MM.1S (cell line): ENCODE data around the gene TPCN2.

Source experiments
- DNase-seq: peaks from one replicate; pipeline ENCODE4 v3.0.0-alpha.2; 2015
- H2AFZ ChIP-seq: fragments of 300-600 bp; sonication (generic); 2 replicates; pipeline ENCODE4 v1.6.0; 2016; ENCODE audit warnings: antibody characterized with exemption, low read length
- H3F3A ChIP-seq: fragments of 300-600 bp; sonication (generic); 2 replicates; pipeline ENCODE4 v1.6.1; 2016; ENCODE audit warnings: mild to moderate bottlenecking, antibody characterized with exemption, low read length, moderate library complexity, mixed read lengths; ENCODE audit not compliant: insufficient read depth
- H3K27ac ChIP-seq: fragments of 300-600 bp; sonication (generic); 2 replicates; pipeline ENCODE4 v1.5.1; 2016; ENCODE audit warnings: mild to moderate bottlenecking, low read length
- H3K27me3 ChIP-seq: fragments of 300-600 bp; sonication (generic); replicated peaks from 2 replicates; pipeline ENCODE4 v1.6.0; 2016; ENCODE audit warnings: low read length; ENCODE audit not compliant: insufficient read depth
- H3K36me3 ChIP-seq: fragments of 300-600 bp; sonication (generic); replicated peaks from 2 replicates; pipeline ENCODE4 v1.6.1; 2016; ENCODE audit warnings: mild to moderate bottlenecking, low read length, mixed read lengths; ENCODE audit not compliant: insufficient read depth
- H3K4me1 ChIP-seq: fragments of 300-600 bp; sonication (generic); 2 replicates; pipeline ENCODE4 v1.6.1; 2016; ENCODE audit warnings: low read length, mixed read lengths
- H3K4me2 ChIP-seq: fragments of 300-600 bp; sonication (generic); 2 replicates; pipeline ENCODE4 v1.6.0; 2016; ENCODE audit warnings: low read depth, low read length
- H3K4me3 ChIP-seq: fragments of 300-600 bp; sonication (generic); 2 replicates; pipeline ENCODE4 v1.5.1; 2016; ENCODE audit warnings: low read length, mixed read lengths
- H3K79me2 ChIP-seq: fragments of 300-600 bp; sonication (generic); 2 replicates; pipeline ENCODE4 v1.6.1; 2016; ENCODE audit warnings: mixed run types, low read length, mixed read lengths
- H3K9ac ChIP-seq: fragments of 300-600 bp; sonication (generic); 2 replicates; pipeline ENCODE4 v1.6.1; 2016; ENCODE audit warnings: low read length, mixed read lengths
- H3K9me2 ChIP-seq: fragments of 300-600 bp; sonication (generic); replicated peaks from 2 replicates; pipeline ENCODE4 v1.6.1; 2016; ENCODE audit warnings: mild to moderate bottlenecking, low read length, mixed read lengths; ENCODE audit not compliant: insufficient read depth
- H3K9me3 ChIP-seq: fragments of 300-600 bp; sonication (generic); replicated peaks from 2 replicates; pipeline ENCODE4 v1.6.1; 2016; ENCODE audit warnings: mild to moderate bottlenecking, low read length, mixed read lengths; ENCODE audit not compliant: insufficient read depth
- H4K20me1 ChIP-seq: fragments of 300-600 bp; sonication (generic); 2 replicates; pipeline ENCODE4 v1.6.1; 2016; ENCODE audit warnings: mild to moderate bottlenecking, low read length, moderate library complexity, mixed read lengths; ENCODE audit not compliant: insufficient read depth
- CTCF ChIP-seq: fragments of 300-600 bp; sonication (generic); IDR thresholded peaks from 2 replicates; pipeline ENCODE4 v1.5.1; 2016; ENCODE audit warnings: antibody characterized with exemption, low read length, mixed read lengths
- EZH2 ChIP-seq: fragments of 300-600 bp; sonication (generic); optimal IDR thresholded peaks from 2 replicates; pipeline ENCODE3; 2017; ENCODE audit warnings: low read depth, mild to moderate bottlenecking, antibody characterized with exemption, low read length, mixed read lengths
- EZH2phosphoT487 ChIP-seq: fragments of 300-600 bp; sonication (generic); IDR thresholded peaks from 2 replicates; pipeline ENCODE4 v1.6.1; 2018; ENCODE audit warnings: antibody characterized with exemption, low read length

The TPCN2 gene

DNA sequence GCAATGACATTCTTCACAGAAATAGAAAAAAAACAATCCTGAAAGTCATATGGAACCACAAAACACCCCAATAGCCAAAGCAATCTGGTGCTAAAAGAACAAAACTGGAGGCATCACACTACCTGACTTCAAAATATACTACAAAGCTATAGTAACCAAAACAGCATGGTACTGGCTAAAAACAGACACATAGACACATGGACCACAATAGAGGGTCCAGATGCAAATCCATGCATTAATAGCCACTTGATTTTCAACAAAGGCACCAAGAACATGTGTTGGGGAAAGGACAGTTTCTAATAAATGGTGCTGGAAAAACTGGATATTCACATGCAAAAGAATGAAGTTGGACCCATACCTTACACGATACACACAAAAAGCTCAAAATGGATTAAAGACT, 79.2 kb downstream of the TPCN2 start:
- H3K4me1 ChIP-seq, result no peaks in the 10 kb centered on the region
- no peak overlapping the region for H3K4me3 ChIP-seq
- no peak overlapping the region for H3K9ac ChIP-seq
- H3K36me3 ChIP-seq, result no peaks in the 10 kb centered on the region
- H3K27me3 ChIP-seq, result peaks cover 31% of the 10 kb centered on the region
- H3K9me2 ChIP-seq, result no peaks in the 10 kb centered on the region
- no peak overlapping the region for H3K4me2 ChIP-seq
- DNase-seq, result no peak
- H3F3A ChIP-seq, result no peaks in the 10 kb centered on the region
- TF ChIP-seq EZH2, result no peak
- TF ChIP-seq CTCF, result no peak
- TF ChIP-seq EZH2phosphoT487, result no peak
- no peaks in the 10 kb centered on the region for H4K20me1 ChIP-seq
- no peaks in the 10 kb centered on the region for H3K79me2 ChIP-seq
- no peak overlapping the region for H2AFZ ChIP-seq
- no peaks in the 10 kb centered on the region for H3K9me3 ChIP-seq
- no peak overlapping the region for H3K27ac ChIP-seq

GRCh38 chr11:69129053-69129452, 80.3 kb downstream of the TPCN2 start:
- TF ChIP-seq EZH2 (no peak), CTCF (no peak), EZH2phosphoT487 (no peak)
- Histone ChIP-seq H3K27me3 (peaks cover 23% of the 10 kb centered on the region), H3K79me2 (no peaks in the 10 kb centered on the region)

GRCh38 chr11:69129647-69130046, 80.9 kb downstream of the TPCN2 start:
- no peak overlapping the region for H3K27ac ChIP-seq
- no peaks in the 10 kb centered on the region for H3K9me3 ChIP-seq
- H3K4me1 ChIP-seq, result no peaks in the 10 kb centered on the region
- H3K79me2 ChIP-seq, result no peaks in the 10 kb centered on the region
- no peak for DNase-seq
- H3K4me2 ChIP-seq, result no peak overlapping the region
- no peaks in the 10 kb centered on the region for H3K36me3 ChIP-seq
- no peaks in the 10 kb centered on the region for H3K9me2 ChIP-seq
- H3F3A ChIP-seq, result no peaks in the 10 kb centered on the region
- no peak for TF ChIP-seq EZH2
- no peak overlapping the region for H3K9ac ChIP-seq
- no peaks in the 10 kb centered on the region for H4K20me1 ChIP-seq
- no peak overlapping the region for H3K4me3 ChIP-seq
- H3K27me3 ChIP-seq, result peaks cover 21% of the 10 kb centered on the region
- H2AFZ ChIP-seq, result no peak overlapping the region

More at GRCh38 chr11:69129053-69129452, 80.3 kb downstream of the TPCN2 start:
- H3K27ac ChIP-seq, result no peak overlapping the region
- H4K20me1 ChIP-seq, result no peaks in the 10 kb centered on the region
- H3F3A ChIP-seq, result no peaks in the 10 kb centered on the region
- no peak overlapping the region for H3K9ac ChIP-seq
- H3K9me2 ChIP-seq, result no peaks in the 10 kb centered on the region
- H3K4me1 ChIP-seq, result no peaks in the 10 kb centered on the region
- H3K9me3 ChIP-seq, result no peaks in the 10 kb centered on the region
- no peak overlapping the region for H3K4me2 ChIP-seq
- H3K36me3 ChIP-seq, result no peaks in the 10 kb centered on the region
- DNase-seq, result no peak
- no peak overlapping the region for H2AFZ ChIP-seq
- H3K4me3 ChIP-seq, result no peak overlapping the region

DNA sequence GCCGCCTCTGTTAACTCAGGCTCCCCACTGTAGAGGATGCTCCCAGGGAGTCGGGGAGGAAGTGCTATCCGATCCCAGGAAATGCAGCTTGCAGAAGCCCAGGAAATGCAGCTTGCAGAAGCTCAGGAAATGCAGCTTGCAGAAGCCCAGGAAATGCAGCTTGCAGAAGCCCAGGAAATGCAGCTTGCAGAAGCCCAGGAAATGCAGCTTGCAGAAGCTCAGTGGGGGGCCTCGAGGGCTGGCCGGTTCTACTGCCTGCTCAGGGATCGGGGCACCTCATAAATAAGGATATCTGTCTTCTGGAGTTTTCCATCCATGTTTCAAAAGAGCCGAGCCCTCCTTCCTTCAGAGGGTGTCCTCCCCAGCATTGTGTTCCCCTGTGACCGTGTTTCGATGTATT, 81.9 kb downstream of the TPCN2 start:
- H3K9ac ChIP-seq, result no peak overlapping the region

More for the DNA sequence above, 81.9 kb downstream of the TPCN2 start:
- Histone ChIP-seq H3K79me2 (no peaks in the 10 kb centered on the region), H3K36me3 (no peaks in the 10 kb centered on the region), H3F3A (no peaks in the 10 kb centered on the region), H4K20me1 (no peaks in the 10 kb centered on the region), H3K27me3 (peaks cover 25% of the 10 kb centered on the region), H3K4me3 (no peak overlapping the region), H3K9me3 (no peaks in the 10 kb centered on the region), H3K4me2 (no peak overlapping the region), H3K9me2 (no peaks in the 10 kb centered on the region), H3K4me1 (no peaks in the 10 kb centered on the region), H2AFZ (no peak overlapping the region), H3K27ac (no peak overlapping the region)
- no peak for DNase-seq
- TF ChIP-seq EZH2 (no peak), EZH2phosphoT487 (no peak), CTCF (no peak)
